Fibroblast of the aortic adventitia (primary cell): ENCODE measurements around the gene G6PD. TPM values are rescaled to one million over a fixed set of nuclear protein-coding genes. Genes with fewer than 3 reads are reported as not detected.

Experiments
- DNase-seq: peaks from one replicate; pipeline ENCODE4 v3.0.0-alpha.2; 2010; ENCODE audit warnings: low read depth
- H3K4me3 ChIP-seq: 2 replicates; pipeline ENCODE4 v1.5.1; 2011; ENCODE audit warnings: low read depth, mild to moderate bottlenecking, control low read depth, low read length, moderate library complexity
- total RNA-seq: library from RNA; depleted of rRNA; stranded (reverse); fragments of >200 nt; gene quantifications from 2 replicates; pipeline ENCODE4 v1.2.3, GENCODE V29; 2012; ENCODE audit warnings: low replicate concordance
- TF ChIP-seq, protein P1 (sequence below): IDR thresholded peaks from 2 replicates; pipeline ENCODE4 v1.5.1; 2011; ENCODE audit warnings: mild to moderate bottlenecking, low read length, control low read depth, inconsistent platforms; ENCODE audit not compliant: insufficient read depth

G6PD gene
- total RNA-seq, 1 donor = 126 TPM

DNA sequence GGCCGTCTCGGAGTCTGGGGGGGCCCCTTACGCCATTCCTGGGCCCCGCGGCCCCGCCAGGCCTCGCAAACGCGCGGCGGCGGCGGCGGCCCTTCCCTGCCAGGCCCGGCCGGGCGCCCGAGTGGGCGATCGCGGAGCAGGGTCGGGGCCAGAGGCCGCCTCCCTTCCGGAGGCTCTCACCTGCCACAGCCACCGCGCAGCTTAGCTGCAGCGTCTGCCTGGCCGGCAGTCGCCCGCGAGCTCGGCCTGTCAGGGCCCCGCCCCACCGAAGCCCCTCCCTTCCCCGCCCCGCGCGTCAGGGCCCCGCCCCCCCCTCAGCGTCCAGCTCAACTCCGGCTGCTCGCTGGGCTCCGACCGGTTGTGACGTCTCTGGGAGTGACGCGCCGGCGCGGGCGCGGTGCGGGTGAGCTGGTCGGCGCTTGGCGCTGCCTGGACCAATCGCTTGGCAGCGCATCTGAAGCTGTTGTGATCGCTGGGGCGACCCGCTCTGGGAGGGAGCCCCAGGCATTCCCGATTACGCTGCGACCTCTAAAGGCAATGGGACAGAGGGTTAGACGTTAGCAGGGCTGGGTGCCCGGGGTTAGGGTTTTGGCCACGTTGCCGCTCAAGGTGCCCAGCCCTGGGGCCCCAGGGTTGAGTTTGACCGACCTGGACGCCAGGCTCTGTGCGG is 56.1 kb downstream of the G6PD start, which contains the start of gene SLC10A3:
Gene SLC10A3, minus strand, starts transcription at position 216 of the 670 bp plus-strand sequence. CDS start 1,689 bp downstream, outside the sequence.
- TF ChIP-seq, protein P1, sequence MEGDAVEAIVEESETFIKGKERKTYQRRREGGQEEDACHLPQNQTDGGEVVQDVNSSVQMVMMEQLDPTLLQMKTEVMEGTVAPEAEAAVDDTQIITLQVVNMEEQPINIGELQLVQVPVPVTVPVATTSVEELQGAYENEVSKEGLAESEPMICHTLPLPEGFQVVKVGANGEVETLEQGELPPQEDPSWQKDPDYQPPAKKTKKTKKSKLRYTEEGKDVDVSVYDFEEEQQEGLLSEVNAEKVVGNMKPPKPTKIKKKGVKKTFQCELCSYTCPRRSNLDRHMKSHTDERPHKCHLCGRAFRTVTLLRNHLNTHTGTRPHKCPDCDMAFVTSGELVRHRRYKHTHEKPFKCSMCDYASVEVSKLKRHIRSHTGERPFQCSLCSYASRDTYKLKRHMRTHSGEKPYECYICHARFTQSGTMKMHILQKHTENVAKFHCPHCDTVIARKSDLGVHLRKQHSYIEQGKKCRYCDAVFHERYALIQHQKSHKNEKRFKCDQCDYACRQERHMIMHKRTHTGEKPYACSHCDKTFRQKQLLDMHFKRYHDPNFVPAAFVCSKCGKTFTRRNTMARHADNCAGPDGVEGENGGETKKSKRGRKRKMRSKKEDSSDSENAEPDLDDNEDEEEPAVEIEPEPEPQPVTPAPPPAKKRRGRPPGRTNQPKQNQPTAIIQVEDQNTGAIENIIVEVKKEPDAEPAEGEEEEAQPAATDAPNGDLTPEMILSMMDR = no peak
- peak; percentile 89 for DNase-seq
- H3K4me3 ChIP-seq = peak within 1 kb of the TSS; percentile 72

DNA sequence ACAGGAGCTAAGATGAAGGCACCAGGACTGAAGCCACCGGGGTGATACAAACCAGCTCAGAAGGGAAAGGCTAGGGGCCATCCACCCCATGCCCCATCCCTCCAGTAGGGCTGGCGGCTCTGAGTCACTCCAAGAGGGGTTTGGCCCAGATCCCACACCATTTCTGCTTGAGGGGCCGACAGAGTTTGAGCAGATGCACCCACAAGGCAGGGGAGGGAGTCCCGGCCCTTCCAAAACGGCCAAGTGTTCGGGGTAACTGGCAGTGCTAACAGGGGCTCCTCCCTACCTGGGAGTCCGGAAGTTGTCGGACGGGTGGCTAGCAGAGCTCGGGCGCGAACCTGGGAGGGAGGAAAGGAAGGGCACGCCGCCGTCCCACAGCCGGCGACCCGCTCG is 56.6 kb downstream of the G6PD start:
- TF ChIP-seq, protein P1 = no peak
- peak; percentile 60 for DNase-seq
- peak overlapping the region; percentile 68 for H3K4me3 ChIP-seq

DNA sequence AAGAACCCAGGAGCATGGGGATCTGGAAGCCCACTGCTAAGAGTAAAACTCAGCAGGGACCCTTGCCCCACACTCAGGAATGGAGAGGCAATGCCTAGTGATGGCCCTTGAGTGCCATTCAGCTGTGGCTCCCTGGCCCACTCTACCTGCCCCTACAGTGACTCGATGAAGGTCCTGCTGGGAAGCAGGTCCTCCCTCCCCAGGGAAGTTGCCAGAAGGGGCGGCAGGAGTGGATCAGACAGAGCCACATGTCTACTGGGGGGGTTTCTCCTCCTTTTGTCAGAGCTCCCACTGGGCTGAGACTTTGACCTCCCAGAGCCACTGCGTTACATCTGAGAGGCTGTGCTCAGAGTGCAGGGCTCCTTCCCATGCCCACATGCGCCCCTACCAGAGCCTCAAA is 57.5 kb downstream of the G6PD start:
- DNase-seq = no peak
- H3K4me3 ChIP-seq = peak overlapping the region; percentile 68
- TF ChIP-seq, protein P1 = no peak

DNA sequence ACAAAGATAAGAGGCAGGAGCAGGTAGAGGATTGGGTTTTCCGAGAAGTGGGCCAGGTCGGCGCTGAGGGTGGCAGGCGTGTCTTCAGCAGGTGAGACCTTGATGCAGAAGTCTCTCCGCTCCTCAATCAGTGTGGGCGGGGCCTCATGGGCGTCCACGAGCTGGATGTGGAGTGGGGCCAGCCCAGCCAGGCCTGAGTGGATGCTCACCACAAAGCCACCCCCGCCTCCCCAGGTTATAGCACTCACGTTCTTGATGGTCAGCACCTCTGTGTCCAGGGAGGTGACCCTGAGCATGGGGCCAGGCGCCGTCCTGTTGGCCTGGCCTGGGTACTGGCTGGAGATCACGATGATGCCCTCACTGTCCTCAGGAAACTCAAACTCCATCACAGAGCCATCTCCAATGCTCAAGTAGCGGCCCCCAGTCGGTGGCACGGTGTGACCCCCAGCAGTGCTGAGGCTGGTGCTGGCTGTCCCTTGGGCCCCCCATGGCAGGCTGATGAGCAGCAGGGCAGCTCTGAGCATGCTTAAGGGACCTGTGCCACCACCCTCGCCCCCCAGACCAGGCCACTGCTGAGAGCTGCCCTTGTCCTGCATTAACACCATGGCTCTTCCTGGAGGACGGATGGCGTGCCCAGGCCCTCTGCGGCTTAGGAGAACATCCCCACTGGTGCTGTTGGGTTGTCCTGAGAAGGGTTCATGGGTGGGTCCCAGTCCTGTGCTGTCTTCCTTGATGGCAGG is 58.1 kb downstream of the G6PD start:
- no peak for DNase-seq
- no peak overlapping the region for H3K4me3 ChIP-seq
- TF ChIP-seq, protein P1 = no peak

DNA sequence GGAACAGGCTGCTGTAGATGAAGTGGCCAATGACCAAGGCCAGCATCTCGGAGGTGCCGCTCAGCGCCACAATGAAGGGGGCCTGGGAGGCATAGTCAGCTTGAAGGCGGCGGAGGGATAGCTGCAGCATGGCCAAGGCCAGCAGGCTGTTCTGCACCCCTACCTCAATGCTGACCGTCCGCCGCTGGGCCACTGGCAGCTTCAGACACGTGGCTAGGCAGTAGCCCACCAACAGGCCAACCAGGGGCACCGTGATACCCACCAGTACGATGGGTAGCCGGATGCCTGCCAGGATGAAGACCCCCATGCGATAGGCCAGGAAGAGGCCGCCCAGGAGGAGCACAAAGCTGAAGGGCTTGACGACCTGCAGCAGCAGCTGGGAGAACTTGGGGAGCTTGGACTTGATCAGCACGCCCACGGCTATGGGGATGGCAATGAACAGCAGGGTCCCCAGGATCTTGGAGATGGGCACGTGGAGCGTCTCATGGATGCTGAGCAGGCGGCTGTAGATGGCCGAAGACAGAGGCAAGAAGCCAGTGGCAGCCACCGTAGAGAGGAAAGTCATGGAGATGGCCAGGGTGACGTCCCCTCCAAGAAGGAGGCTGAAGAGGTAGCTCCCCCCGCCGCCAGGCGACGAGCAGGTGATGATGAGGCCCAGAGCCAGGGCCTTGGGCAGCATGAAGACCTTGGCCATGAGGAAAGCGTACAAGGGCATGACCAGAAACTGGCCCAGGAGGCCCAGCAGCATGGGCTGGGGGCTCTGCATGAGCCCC is 58.9 kb downstream of the G6PD start:
- no peak for DNase-seq

More for the DNA sequence above, 58.9 kb downstream of the G6PD start:
- H3K4me3 ChIP-seq = no peak overlapping the region
- TF ChIP-seq, protein P1 = no peak
